Measurements from ENCODE around the gene GNL1. TPM values are rescaled to one million over a fixed set of nuclear protein-coding genes. Genes with fewer than 3 reads are reported as not detected.
"Not testable (repeated sequence)": the region's sequence is repeated elsewhere in the genome, so short reads cannot be mapped to it uniquely, and the experiment has no call there.

GNL1 gene
- total and polyA plus RNA-seq, 2 donors (not counting 1 experiment from before 2014, with no cell fraction given), result 36.0 to 107 TPM

- ChIA-PET CTCF (interaction anchor here (0.7 to 2.6 kb wide), 5 partner anchors 9 to 36 kb away, joined by 3 to 11 read pairs (median 4); no protein-coding TSS in a partner anchor), POLR2A (interaction anchor here (1.0 to 3.7 kb wide), 4 partner anchors 11 to 31 kb away, joined by 3 to 12 read pairs (median 5); no protein-coding TSS in a partner anchor)
- H3K79me2 ChIP-seq (ENCODE audit: control insufficient read depth, insufficient read depth, low read length); H3K27ac Mint-ChIP-seq; DNase-seq; H3K4me3 Mint-ChIP-seq; H3K4me3 ChIP-seq (ENCODE audit: control extremely low read depth in 1 of 5, extremely low read depth in 1 of 5, insufficient read depth in 1 of 5, low read depth in 2 of 5, low read length in 4 of 5); H2AFZ ChIP-seq (ENCODE audit: insufficient read depth, low read depth, low read length, poor library complexity, severe bottlenecking); H3K9me3 Mint-ChIP-seq (ENCODE audit: insufficient read depth); ATAC-seq (ENCODE audit: low read depth); H3K27me3 Mint-ChIP-seq; H3K9ac ChIP-seq (ENCODE audit: low read length); H3K36me3 ChIP-seq (replicated peaks in 1 of 2; ENCODE audit: control extremely low read depth in 1 of 2, control insufficient read depth in 1 of 2, extremely low read depth in 1 of 2, insufficient read depth in 2 of 2, low read length in 1 of 2); H4K20me1 ChIP-seq (ENCODE audit: control insufficient read depth, insufficient read depth, low read length, poor library complexity, severe bottlenecking); H3K27me3 ChIP-seq (replicated peaks in 1 of 4; ENCODE audit: control extremely low read depth in 1 of 4, control insufficient read depth in 3 of 4, insufficient read depth in 4 of 4, low read length in 3 of 4); H3K27ac ChIP-seq (ENCODE audit: low read length in 2 of 2); intact Hi-C loops (cut with micrococcal nuclease); H3K4me2 ChIP-seq (replicated peaks; ENCODE audit: low read depth, low read length, poor library complexity, severe bottlenecking): not testable (repeated sequence)
- H3K4me1 Mint-ChIP-seq, result peaks cover 67% of the 10 kb centered on the region
- Histone ChIP-seq H3K4me1 (ENCODE audit: control insufficient read depth in 2 of 2, insufficient read depth in 2 of 2, low read length in 2 of 2) (peaks cover 8 to 27% of the 10 kb centered on the region in 2 donors), H3K9me3 (ENCODE audit: control extremely low read depth in 1 of 3, control insufficient read depth in 2 of 3, insufficient read depth in 1 of 3, low read length in 2 of 3) (peaks cover 0 to 29% (median 0%) of the 10 kb centered on the region in 3 donors)
- WGBS (ENCODE audit: insufficient coverage), result 93% methylated on average over 4 of the region's 7 CpGs
Measured at GRCh38 chr6:30521082-30521481, 35.2 kb downstream of the GNL1 start.

- TF ChIP-seq CTCF (IDR thresholded peaks at IDR 0.05) (no peak), EZH2 (IDR thresholded peaks at IDR 0.05; ENCODE audit: borderline replicate concordance, insufficient read depth, low read depth, low read length, poor library complexity, severe bottlenecking) (no peak)
- no peak overlapping the region for H3K9ac ChIP-seq (ENCODE audit: low read length)
- H3K9me3 ChIP-seq (ENCODE audit: control extremely low read depth in 1 of 3, control insufficient read depth in 2 of 3, insufficient read depth in 1 of 3, low read length in 2 of 3), result peaks cover 0 to 32% (median 0%) of the 10 kb centered on the region in 3 donors
- H3K27me3 ChIP-seq (replicated peaks in 1 of 4; ENCODE audit: control extremely low read depth in 1 of 4, control insufficient read depth in 3 of 4, insufficient read depth in 4 of 4, low read length in 3 of 4), result no peaks in the 10 kb centered on the region
- CTCF ChIA-PET, result interaction anchor here (1.2 to 2.6 kb wide), 2 partner anchors 8 to 12 kb away, joined by 5 to 11 read pairs; no protein-coding TSS in a partner anchor
- intact Hi-C loops (cut with micrococcal nuclease), result no loop called here
- H3K79me2 ChIP-seq (ENCODE audit: control insufficient read depth, insufficient read depth, low read length), result no peaks in the 10 kb centered on the region
- WGBS (ENCODE audit: insufficient coverage), result 97% methylated on average over 6 of the region's 6 CpGs
- H3K36me3 ChIP-seq (replicated peaks in 1 of 2; ENCODE audit: control extremely low read depth in 1 of 2, control insufficient read depth in 1 of 2, extremely low read depth in 1 of 2, insufficient read depth in 2 of 2, low read length in 1 of 2), result no peaks in the 10 kb centered on the region
- Mint-ChIP-seq H3K9me3 (ENCODE audit: insufficient read depth) (no peaks in the 10 kb centered on the region), H3K4me3 (no peak overlapping the region), H3K27ac (no peak overlapping the region), H3K4me1 (peaks cover 66% of the 10 kb centered on the region), H3K27me3 (no peaks in the 10 kb centered on the region)
- H3K27ac ChIP-seq (ENCODE audit: low read length in 2 of 2), result no peak overlapping the region
- peaks cover 8 to 32% of the 10 kb centered on the region in 2 donors for H3K4me1 ChIP-seq (ENCODE audit: control insufficient read depth in 2 of 2, insufficient read depth in 2 of 2, low read length in 2 of 2)
- H4K20me1 ChIP-seq (ENCODE audit: control insufficient read depth, insufficient read depth, low read length, poor library complexity, severe bottlenecking), result no peaks in the 10 kb centered on the region
- H3K4me2 ChIP-seq (replicated peaks; ENCODE audit: low read depth, low read length, poor library complexity, severe bottlenecking), result no peak overlapping the region
- POLR2A ChIA-PET, result interaction anchor here (1.0 to 3.7 kb wide), 4 partner anchors 11 to 30 kb away, joined by 3 to 12 read pairs (median 5); no protein-coding TSS in a partner anchor
- H3K4me3 ChIP-seq (ENCODE audit: control extremely low read depth in 1 of 5, extremely low read depth in 1 of 5, insufficient read depth in 1 of 5, low read depth in 2 of 5, low read length in 4 of 5), result no peak overlapping the region
- no peak for ATAC-seq (ENCODE audit: low read depth)
- no peak overlapping the region for H2AFZ ChIP-seq (ENCODE audit: insufficient read depth, low read depth, low read length, poor library complexity, severe bottlenecking)
- no peak for DNase-seq
Measured at GRCh38 chr6:30520522-30520921, 35.8 kb downstream of the GNL1 start.

- Mint-ChIP-seq H3K27ac (peak overlapping the region; percentile 46), H3K4me3 (peak overlapping the region; percentile 2), H3K4me1 (peaks cover 61% of the 10 kb centered on the region)
- ChIA-PET POLR2A (interaction anchor here (0.6 to 3.5 kb wide), 7 partner anchors 10 to 30 kb away, joined by 3 to 28 read pairs (median 10); no protein-coding TSS in a partner anchor), CTCF (interaction anchor here (0.8 to 11.9 kb wide), 6 partner anchors 9 to 35 kb away, joined by 3 to 140 read pairs (median 3); no protein-coding TSS in a partner anchor)
- H3K27me3 ChIP-seq (replicated peaks in 1 of 4; ENCODE audit: control extremely low read depth in 1 of 4, control insufficient read depth in 3 of 4, insufficient read depth in 4 of 4, low read length in 3 of 4); H4K20me1 ChIP-seq (ENCODE audit: control insufficient read depth, insufficient read depth, low read length, poor library complexity, severe bottlenecking); H3K4me2 ChIP-seq (replicated peaks; ENCODE audit: low read depth, low read length, poor library complexity, severe bottlenecking); H3K27me3 Mint-ChIP-seq; intact Hi-C loops (cut with micrococcal nuclease); H3K79me2 ChIP-seq (ENCODE audit: control insufficient read depth, insufficient read depth, low read length); H3K27ac ChIP-seq (ENCODE audit: low read length in 2 of 2); H3K9ac ChIP-seq (ENCODE audit: low read length); H3K36me3 ChIP-seq (replicated peaks in 1 of 2; ENCODE audit: control extremely low read depth in 1 of 2, control insufficient read depth in 1 of 2, extremely low read depth in 1 of 2, insufficient read depth in 2 of 2, low read length in 1 of 2); H3K4me3 ChIP-seq (ENCODE audit: control extremely low read depth in 1 of 5, extremely low read depth in 1 of 5, insufficient read depth in 1 of 5, low read depth in 2 of 5, low read length in 4 of 5); ATAC-seq (ENCODE audit: low read depth); H3K9me3 Mint-ChIP-seq (ENCODE audit: insufficient read depth); DNase-seq: not testable (repeated sequence)
- H2AFZ ChIP-seq (ENCODE audit: insufficient read depth, low read depth, low read length, poor library complexity, severe bottlenecking), result peak overlapping the region; percentile 1
- peaks cover 0 to 33% (median 0%) of the 10 kb centered on the region in 3 donors for H3K9me3 ChIP-seq (ENCODE audit: control extremely low read depth in 1 of 3, control insufficient read depth in 2 of 3, insufficient read depth in 1 of 3, low read length in 2 of 3)
- peaks cover 10 to 41% of the 10 kb centered on the region in 2 donors for H3K4me1 ChIP-seq (ENCODE audit: control insufficient read depth in 2 of 2, insufficient read depth in 2 of 2, low read length in 2 of 2)
- WGBS (ENCODE audit: insufficient coverage), result 54% methylated on average over 19 of the region's 19 CpGs
Measured at GRCh38 chr6:30518505-30519145, 37.7 kb downstream of the GNL1 start.

All from B cell (primary cell).